GM23338 (cell line): ENCODE measurements around the gene ESRRA. TPM values are rescaled to one million over a fixed set of nuclear protein-coding genes. Genes with fewer than 3 reads are reported as not detected.

Experiments
- ATAC-seq: fragments of 200-7000 bp; cut with Tn5 transposase; 3 replicates; pipeline ENCODE4 v1.9.1; 2020
- DNase-seq: peaks from one replicate; pipeline ENCODE4 v3.0.0-alpha.2; 2015; ENCODE audit warnings: low spot score
- H2AFZ ChIP-seq: fragments of 200-600 bp; sonication (generic); 2 replicates; pipeline ENCODE4 v1.8.0; 2016; ENCODE audit warnings: antibody characterized with exemption, mild to moderate bottlenecking, moderate library complexity
- H3F3A ChIP-seq: fragments of 200-600 bp; sonication (generic); replicated peaks from 2 replicates; pipeline ENCODE4 v1.8.0; 2017; ENCODE audit warnings: antibody characterized with exemption, mixed run types, low read depth
- H3K27ac ChIP-seq: fragments of 200-600 bp; sonication (generic); 2 replicates; pipeline ENCODE4 v1.6.1; 2016; ENCODE audit warnings: low read depth
- H3K27me3 ChIP-seq: fragments of 200-600 bp; sonication (generic); 2 replicates; pipeline ENCODE4 v1.8.0; 2016; ENCODE audit warnings: mild to moderate bottlenecking, mixed run types, moderate library complexity; ENCODE audit not compliant: insufficient read depth
- H3K36me3 ChIP-seq: fragments of 200-600 bp; sonication (generic); 2 replicates; pipeline ENCODE4 v1.8.0; 2016; ENCODE audit warnings: mild to moderate bottlenecking; ENCODE audit not compliant: insufficient read depth
- H3K4me1 ChIP-seq: fragments of 200-600 bp; sonication (generic); 2 replicates; pipeline ENCODE4 v1.8.0; 2016; ENCODE audit warnings: mild to moderate bottlenecking, moderate library complexity; ENCODE audit not compliant: insufficient read depth
- H3K4me2 ChIP-seq: fragments of 200-600 bp; sonication (generic); 2 replicates; pipeline ENCODE4 v1.7.1; 2017; ENCODE audit warnings: mixed run types
- H3K4me3 ChIP-seq: fragments of 200-600 bp; sonication (generic); 2 replicates; pipeline ENCODE4 v1.6.1; 2016; ENCODE audit warnings: mixed run types
- H3K79me2 ChIP-seq: fragments of 200-600 bp; sonication (generic); replicated peaks from 2 replicates; pipeline ENCODE4 v1.8.0; 2017; ENCODE audit warnings: mild to moderate bottlenecking; ENCODE audit not compliant: insufficient read depth
- H3K9me2 ChIP-seq: fragments of 200-600 bp; sonication (generic); 2 replicates; pipeline ENCODE4 v1.8.0; 2017; ENCODE audit not compliant: insufficient read depth
- H4K20me1 ChIP-seq: fragments of 200-600 bp; sonication (generic); replicated peaks from 2 replicates; pipeline ENCODE4 v1.8.0; 2017; ENCODE audit warnings: mild to moderate bottlenecking; ENCODE audit not compliant: insufficient read depth
- H3K27ac Mint-ChIP-seq: 2 replicates; pipeline ENCODE4 v1.8.0; 2020; ENCODE audit warnings: inconsistent platforms, mild to moderate bottlenecking, moderate library complexity, mixed read lengths
- H3K27me3 Mint-ChIP-seq: 3 replicates; pipeline ENCODE4 v1.8.0; 2022; ENCODE audit warnings: low read depth, mild to moderate bottlenecking, moderate library complexity, mixed read lengths, inconsistent platforms; ENCODE audit not compliant: insufficient read depth, poor library complexity
- H3K36me3 Mint-ChIP-seq: 3 replicates; pipeline ENCODE4 v1.8.0; 2021; ENCODE audit warnings: low read depth, mild to moderate bottlenecking, inconsistent platforms, moderate library complexity, mixed read lengths
- H3K4me1 Mint-ChIP-seq: 3 replicates; pipeline ENCODE4 v1.8.0; 2020; ENCODE audit warnings: mild to moderate bottlenecking, inconsistent platforms, mixed read lengths
- H3K4me3 Mint-ChIP-seq: 3 replicates; pipeline ENCODE4 v1.8.0; 2021; ENCODE audit warnings: moderate library complexity, mild to moderate bottlenecking, inconsistent platforms, mixed read lengths
- H3K9me3 Mint-ChIP-seq: 3 replicates; pipeline ENCODE4 v1.8.0; 2020; ENCODE audit warnings: moderate library complexity, mild to moderate bottlenecking, inconsistent platforms, mixed read lengths
- CREB1 ChIP-seq: fragments of 250-450 bp; sonication (Bioruptor Pico); IDR thresholded peaks from 2 replicates; pipeline ENCODE4 v1.5.0; 2020; ENCODE audit warnings: low read depth, mild to moderate bottlenecking, moderate library complexity
- EZH2 ChIP-seq: fragments of 200-600 bp; sonication (generic); IDR thresholded peaks from one replicate; pipeline ENCODE4 v1.8.0; 2017; ENCODE audit warnings: antibody characterized with exemption, mild to moderate bottlenecking, low read depth; ENCODE audit not compliant: unreplicated experiment
- JUNB ChIP-seq: IDR thresholded peaks from one replicate; pipeline ENCODE4 v1.6.1; 2016; ENCODE audit warnings: antibody characterized with exemption; ENCODE audit not compliant: unreplicated experiment
- NANOG ChIP-seq: IDR thresholded peaks from 2 replicates; pipeline ENCODE4 v1.6.1; 2016; ENCODE audit warnings: antibody characterized with exemption, borderline replicate concordance
- POLR2AphosphoS5 ChIP-seq: IDR thresholded peaks from 2 replicates; pipeline ENCODE4 v1.6.1; 2016; ENCODE audit warnings: antibody characterized with exemption, low read depth
- polyA plus RNA-seq: library from polyadenylated mRNA; unstranded; fragments of >200 nt; fragmentation: Nextera tagmentation; extraction: Ambion mirVana; gene quantifications from 2 replicates; pipeline ENCODE4 v1.2.1, GENCODE V29; 2016
- total RNA-seq: library from RNA; depleted of rRNA; stranded (reverse); fragments of >200 nt; shearing (Covaris generic); gene quantifications from 2 replicates; pipeline ENCODE4 v1.2.3, GENCODE V29; 2014
- TF ChIP-seq, protein P1 (sequence below): IDR thresholded peaks from one replicate; pipeline ENCODE4 v1.6.1; 2018; ENCODE audit warnings: antibody characterized with exemption; ENCODE audit not compliant: unreplicated experiment
- TF ChIP-seq, protein P2 (sequence below), 2 experiments: fragments of 200-600 bp in 1 of 2; sonication (generic) in 1 of 2; conservative IDR thresholded peaks; 2 replicates each; pipeline versions ENCODE4 v1.5.1 to v1.6.1; 2016 to 2017; ENCODE audit warnings: antibody characterized with exemption in 2 of 2, low read depth in 2 of 2, mild to moderate bottlenecking in 2 of 2, moderate library complexity in 1 of 2
- TF ChIP-seq, protein P3 (sequence below): fragments of 250-450 bp; sonication (Bioruptor Pico); IDR thresholded peaks from 2 replicates; pipeline ENCODE4 v1.5.0; 2020; ENCODE audit warnings: mild to moderate bottlenecking, moderate library complexity
- TF ChIP-seq, protein P4 (sequence below): IDR thresholded peaks from 2 replicates; pipeline ENCODE4 v1.6.1; 2016; ENCODE audit warnings: antibody characterized with exemption

The ESRRA gene
- total and polyA plus RNA-seq, 2 experiments from 2014 or later = 13.7 to 55.1 TPM

DNA sequence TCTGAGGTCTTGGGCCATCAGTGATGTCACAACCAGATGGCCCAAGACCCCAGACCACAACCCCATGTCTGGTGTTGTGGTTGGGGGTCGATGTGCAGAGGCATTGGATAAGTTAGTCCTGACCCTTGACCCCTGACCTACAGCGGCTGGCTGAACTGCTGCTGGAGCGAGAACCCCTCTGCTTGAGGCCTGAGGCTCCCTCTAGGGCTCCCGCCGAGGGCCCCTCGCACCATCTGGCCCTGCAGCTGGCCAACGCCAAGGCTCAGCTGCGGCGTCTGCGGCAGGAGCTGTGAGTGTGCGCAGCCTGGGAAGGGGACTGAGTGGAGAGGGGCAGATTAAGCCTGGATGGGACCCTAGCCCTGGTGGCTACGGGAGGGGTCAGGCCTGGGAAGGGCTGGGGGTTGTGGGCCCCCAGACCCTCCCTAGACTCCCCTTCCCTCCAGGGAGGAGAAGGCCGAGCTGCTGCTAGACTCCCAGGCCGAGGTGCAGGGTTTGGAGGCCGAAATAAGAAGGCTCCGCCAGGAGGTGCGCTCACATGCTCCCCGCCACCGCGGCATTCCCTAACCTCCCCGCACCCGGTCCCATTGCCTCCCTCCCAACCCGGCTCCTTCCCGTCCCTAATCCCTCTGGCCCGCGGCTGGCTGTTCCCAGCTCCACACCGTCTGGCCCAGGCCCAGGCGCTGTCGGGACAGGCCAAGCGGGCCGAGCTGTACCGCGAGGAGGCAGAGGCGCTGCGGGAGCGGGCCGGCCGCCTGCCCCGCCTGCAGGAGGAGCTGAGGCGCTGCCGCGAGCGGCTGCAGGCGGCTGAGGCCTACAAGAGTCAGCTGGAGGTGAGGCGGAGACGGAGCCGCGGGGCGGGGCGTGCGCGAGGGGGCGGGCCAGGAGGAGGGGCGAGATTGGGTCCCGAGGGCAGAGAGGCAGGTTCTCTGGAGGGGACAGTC, 36.8 kb downstream of the ESRRA start:
- TF ChIP-seq POLR2AphosphoS5 = peak; percentile 76
- no peak for TF ChIP-seq JUNB
- TF ChIP-seq, protein P1, sequence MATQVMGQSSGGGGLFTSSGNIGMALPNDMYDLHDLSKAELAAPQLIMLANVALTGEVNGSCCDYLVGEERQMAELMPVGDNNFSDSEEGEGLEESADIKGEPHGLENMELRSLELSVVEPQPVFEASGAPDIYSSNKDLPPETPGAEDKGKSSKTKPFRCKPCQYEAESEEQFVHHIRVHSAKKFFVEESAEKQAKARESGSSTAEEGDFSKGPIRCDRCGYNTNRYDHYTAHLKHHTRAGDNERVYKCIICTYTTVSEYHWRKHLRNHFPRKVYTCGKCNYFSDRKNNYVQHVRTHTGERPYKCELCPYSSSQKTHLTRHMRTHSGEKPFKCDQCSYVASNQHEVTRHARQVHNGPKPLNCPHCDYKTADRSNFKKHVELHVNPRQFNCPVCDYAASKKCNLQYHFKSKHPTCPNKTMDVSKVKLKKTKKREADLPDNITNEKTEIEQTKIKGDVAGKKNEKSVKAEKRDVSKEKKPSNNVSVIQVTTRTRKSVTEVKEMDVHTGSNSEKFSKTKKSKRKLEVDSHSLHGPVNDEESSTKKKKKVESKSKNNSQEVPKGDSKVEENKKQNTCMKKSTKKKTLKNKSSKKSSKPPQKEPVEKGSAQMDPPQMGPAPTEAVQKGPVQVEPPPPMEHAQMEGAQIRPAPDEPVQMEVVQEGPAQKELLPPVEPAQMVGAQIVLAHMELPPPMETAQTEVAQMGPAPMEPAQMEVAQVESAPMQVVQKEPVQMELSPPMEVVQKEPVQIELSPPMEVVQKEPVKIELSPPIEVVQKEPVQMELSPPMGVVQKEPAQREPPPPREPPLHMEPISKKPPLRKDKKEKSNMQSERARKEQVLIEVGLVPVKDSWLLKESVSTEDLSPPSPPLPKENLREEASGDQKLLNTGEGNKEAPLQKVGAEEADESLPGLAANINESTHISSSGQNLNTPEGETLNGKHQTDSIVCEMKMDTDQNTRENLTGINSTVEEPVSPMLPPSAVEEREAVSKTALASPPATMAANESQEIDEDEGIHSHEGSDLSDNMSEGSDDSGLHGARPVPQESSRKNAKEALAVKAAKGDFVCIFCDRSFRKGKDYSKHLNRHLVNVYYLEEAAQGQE = no peak
- no peak for TF ChIP-seq EZH2
- TF ChIP-seq CREB1 = no peak
- TF ChIP-seq, protein P2, sequence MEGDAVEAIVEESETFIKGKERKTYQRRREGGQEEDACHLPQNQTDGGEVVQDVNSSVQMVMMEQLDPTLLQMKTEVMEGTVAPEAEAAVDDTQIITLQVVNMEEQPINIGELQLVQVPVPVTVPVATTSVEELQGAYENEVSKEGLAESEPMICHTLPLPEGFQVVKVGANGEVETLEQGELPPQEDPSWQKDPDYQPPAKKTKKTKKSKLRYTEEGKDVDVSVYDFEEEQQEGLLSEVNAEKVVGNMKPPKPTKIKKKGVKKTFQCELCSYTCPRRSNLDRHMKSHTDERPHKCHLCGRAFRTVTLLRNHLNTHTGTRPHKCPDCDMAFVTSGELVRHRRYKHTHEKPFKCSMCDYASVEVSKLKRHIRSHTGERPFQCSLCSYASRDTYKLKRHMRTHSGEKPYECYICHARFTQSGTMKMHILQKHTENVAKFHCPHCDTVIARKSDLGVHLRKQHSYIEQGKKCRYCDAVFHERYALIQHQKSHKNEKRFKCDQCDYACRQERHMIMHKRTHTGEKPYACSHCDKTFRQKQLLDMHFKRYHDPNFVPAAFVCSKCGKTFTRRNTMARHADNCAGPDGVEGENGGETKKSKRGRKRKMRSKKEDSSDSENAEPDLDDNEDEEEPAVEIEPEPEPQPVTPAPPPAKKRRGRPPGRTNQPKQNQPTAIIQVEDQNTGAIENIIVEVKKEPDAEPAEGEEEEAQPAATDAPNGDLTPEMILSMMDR (conservative IDR thresholded peaks at IDR 0.05; ENCODE audit: low read depth in 2 of 2) = peak in 1 of 2 experiments; percentile 55; a peak in 3 of 4 replicates
- TF ChIP-seq, protein P3, sequence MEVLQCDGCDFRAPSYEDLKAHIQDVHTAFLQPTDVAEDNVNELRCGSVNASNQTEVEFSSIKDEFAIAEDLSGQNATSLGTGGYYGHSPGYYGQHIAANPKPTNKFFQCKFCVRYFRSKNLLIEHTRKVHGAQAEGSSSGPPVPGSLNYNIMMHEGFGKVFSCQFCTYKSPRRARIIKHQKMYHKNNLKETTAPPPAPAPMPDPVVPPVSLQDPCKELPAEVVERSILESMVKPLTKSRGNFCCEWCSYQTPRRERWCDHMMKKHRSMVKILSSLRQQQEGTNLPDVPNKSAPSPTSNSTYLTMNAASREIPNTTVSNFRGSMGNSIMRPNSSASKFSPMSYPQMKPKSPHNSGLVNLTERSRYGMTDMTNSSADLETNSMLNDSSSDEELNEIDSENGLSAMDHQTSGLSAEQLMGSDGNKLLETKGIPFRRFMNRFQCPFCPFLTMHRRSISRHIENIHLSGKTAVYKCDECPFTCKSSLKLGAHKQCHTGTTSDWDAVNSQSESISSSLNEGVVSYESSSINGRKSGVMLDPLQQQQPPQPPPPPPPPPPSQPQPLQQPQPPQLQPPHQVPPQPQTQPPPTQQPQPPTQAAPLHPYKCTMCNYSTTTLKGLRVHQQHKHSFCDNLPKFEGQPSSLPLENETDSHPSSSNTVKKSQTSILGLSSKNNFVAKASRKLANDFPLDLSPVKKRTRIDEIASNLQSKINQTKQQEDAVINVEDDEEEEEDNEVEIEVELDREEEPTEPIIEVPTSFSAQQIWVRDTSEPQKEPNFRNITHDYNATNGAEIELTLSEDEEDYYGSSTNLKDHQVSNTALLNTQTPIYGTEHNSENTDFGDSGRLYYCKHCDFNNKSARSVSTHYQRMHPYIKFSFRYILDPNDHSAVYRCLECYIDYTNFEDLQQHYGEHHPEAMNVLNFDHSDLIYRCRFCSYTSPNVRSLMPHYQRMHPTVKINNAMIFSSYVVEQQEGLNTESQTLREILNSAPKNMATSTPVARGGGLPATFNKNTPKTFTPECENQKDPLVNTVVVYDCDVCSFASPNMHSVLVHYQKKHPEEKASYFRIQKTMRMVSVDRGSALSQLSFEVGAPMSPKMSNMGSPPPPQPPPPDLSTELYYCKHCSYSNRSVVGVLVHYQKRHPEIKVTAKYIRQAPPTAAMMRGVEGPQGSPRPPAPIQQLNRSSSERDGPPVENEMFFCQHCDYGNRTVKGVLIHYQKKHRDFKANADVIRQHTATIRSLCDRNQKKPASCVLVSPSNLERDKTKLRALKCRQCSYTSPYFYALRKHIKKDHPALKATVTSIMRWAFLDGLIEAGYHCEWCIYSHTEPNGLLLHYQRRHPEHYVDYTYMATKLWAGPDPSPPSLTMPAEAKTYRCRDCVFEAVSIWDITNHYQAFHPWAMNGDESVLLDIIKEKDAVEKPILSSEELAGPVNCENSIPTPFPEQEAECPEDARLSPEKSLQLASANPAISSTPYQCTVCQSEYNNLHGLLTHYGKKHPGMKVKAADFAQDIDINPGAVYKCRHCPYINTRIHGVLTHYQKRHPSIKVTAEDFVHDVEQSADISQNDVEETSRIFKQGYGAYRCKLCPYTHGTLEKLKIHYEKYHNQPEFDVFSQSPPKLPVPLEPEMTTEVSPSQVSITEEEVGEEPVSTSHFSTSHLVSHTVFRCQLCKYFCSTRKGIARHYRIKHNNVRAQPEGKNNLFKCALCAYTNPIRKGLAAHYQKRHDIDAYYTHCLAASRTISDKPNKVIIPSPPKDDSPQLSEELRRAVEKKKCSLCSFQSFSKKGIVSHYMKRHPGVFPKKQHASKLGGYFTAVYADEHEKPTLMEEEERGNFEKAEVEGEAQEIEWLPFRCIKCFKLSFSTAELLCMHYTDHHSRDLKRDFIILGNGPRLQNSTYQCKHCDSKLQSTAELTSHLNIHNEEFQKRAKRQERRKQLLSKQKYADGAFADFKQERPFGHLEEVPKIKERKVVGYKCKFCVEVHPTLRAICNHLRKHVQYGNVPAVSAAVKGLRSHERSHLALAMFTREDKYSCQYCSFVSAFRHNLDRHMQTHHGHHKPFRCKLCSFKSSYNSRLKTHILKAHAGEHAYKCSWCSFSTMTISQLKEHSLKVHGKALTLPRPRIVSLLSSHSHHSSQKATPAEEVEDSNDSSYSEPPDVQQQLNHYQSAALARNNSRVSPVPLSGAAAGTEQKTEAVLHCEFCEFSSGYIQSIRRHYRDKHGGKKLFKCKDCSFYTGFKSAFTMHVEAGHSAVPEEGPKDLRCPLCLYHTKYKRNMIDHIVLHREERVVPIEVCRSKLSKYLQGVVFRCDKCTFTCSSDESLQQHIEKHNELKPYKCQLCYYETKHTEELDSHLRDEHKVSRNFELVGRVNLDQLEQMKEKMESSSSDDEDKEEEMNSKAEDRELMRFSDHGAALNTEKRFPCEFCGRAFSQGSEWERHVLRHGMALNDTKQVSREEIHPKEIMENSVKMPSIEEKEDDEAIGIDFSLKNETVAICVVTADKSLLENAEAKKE (CRISPR knock-in tag) = no peak
- TF ChIP-seq, protein P4, sequence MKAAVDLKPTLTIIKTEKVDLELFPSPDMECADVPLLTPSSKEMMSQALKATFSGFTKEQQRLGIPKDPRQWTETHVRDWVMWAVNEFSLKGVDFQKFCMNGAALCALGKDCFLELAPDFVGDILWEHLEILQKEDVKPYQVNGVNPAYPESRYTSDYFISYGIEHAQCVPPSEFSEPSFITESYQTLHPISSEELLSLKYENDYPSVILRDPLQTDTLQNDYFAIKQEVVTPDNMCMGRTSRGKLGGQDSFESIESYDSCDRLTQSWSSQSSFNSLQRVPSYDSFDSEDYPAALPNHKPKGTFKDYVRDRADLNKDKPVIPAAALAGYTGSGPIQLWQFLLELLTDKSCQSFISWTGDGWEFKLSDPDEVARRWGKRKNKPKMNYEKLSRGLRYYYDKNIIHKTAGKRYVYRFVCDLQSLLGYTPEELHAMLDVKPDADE = no peak
- no peak for TF ChIP-seq NANOG
- ATAC-seq (peak; percentile 79), DNase-seq (peak; percentile 94)
- peak overlapping the region; percentile 93 for H3K4me2 ChIP-seq
- H3K79me2 ChIP-seq = no peaks in the 10 kb centered on the region
- H4K20me1 ChIP-seq = no peaks in the 10 kb centered on the region
- Mint-ChIP-seq H3K27ac (no peak overlapping the region), H3K4me3 (peak overlapping the region; percentile 73), H3K27me3 (peaks cover 34% of the 10 kb centered on the region), H3K9me3 (no peaks in the 10 kb centered on the region), H3K4me1 (peaks cover 12% of the 10 kb centered on the region), H3K36me3 (no peaks in the 10 kb centered on the region; the same call in 2 of the 3 replicates)
- peak overlapping the region; percentile 66; the same call in 1 of the 2 replicates for H2AFZ ChIP-seq
- 0 out of 2 replicates have a peak, but pooled peaks cover 5% of the 10 kb centered on the region for H3F3A ChIP-seq
- H3K36me3 ChIP-seq = no peaks in the 10 kb centered on the region
- no peaks in the 10 kb centered on the region for H3K27me3 ChIP-seq
- no peak overlapping the region for H3K27ac ChIP-seq
- H3K4me1 ChIP-seq = peaks cover 11% of the 10 kb centered on the region; the same call in 1 of the 2 replicates
- H3K4me3 ChIP-seq = peak overlapping the region; percentile 74
- no peaks in the 10 kb centered on the region for H3K9me2 ChIP-seq
